ENCODE measurements around the gene PEPD.

PEPD gene

DNA sequence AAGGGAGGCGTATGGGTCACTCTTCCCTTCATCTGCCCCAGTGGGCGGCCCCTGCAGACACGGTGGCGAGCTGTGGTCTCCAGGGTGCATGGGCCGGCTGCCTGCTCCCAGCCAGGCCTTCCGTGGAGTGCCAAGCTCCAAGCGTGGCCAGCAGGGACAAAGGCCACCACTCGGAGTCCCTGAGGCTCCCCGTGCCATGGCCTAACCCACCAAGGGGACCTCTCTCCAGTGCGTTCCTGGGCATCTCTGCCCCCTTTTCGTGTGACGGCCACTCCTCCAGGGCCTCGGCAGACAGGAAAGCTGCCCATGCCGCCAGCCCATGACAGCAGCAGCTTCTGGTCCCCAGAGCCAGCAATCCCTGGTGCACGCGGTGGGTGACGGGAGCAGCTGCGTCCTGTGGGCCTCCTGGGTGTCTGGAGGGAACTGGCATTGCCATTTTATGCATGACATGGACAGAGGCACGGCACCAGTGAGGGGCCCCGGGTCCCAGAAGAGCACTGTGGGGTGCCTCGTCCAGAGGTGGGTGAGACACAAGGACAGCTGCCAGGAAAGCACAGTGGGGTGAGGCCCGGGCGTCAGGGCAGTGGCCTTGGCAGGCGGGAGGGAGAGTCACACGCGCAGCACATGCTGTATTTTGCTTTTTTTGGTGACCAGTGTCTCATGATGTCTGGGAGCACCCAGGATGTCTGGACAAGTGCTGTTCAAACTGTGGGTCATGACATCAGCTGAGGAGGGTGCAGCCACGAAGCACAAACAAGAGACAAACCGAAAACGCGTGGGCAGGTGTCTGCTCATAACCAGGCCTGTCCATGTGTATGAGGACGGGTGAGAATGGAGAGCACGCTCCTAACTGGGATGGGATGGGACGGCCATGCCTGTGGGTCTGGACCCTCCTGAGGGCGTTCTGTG, 115.8 kb downstream of the PEPD start:
- Histone ChIP-seq H3K79me2 (ENCODE audit: insufficient read depth, low read length) (no peaks in the 10 kb centered on the region), H3K4me3 (ENCODE audit: low read length, poor library complexity, severe bottlenecking) (no peak overlapping the region), H4K20me1 (ENCODE audit: insufficient read depth, low read length, poor library complexity, severe bottlenecking) (no peaks in the 10 kb centered on the region), H3F3A (ENCODE audit: low read depth) (no peaks in the 10 kb centered on the region), H3K36me3 (ENCODE audit: insufficient read depth, low read length) (no peaks in the 10 kb centered on the region), H3K4me1 (ENCODE audit: insufficient read depth, low read length, poor library complexity, severe bottlenecking) (no peaks in the 10 kb centered on the region), H3K9me2 (replicated peaks; ENCODE audit: low read depth, low read length) (no peaks in the 10 kb centered on the region), H2AFZ (ENCODE audit: low read length) (no peak overlapping the region), H3K4me2 (ENCODE audit: low read depth, low read length, poor library complexity, severe bottlenecking) (no peak overlapping the region), H3K9me3 (ENCODE audit: insufficient read depth, low read depth, low read length) (no peaks in the 10 kb centered on the region), H3K27me3 (ENCODE audit: insufficient read depth, low read length, poor library complexity, severe bottlenecking) (no peaks in the 10 kb centered on the region), H3K9ac (ENCODE audit: low read depth, low read length, poor library complexity, severe bottlenecking) (no peak overlapping the region)
- TF ChIP-seq, protein P1, sequence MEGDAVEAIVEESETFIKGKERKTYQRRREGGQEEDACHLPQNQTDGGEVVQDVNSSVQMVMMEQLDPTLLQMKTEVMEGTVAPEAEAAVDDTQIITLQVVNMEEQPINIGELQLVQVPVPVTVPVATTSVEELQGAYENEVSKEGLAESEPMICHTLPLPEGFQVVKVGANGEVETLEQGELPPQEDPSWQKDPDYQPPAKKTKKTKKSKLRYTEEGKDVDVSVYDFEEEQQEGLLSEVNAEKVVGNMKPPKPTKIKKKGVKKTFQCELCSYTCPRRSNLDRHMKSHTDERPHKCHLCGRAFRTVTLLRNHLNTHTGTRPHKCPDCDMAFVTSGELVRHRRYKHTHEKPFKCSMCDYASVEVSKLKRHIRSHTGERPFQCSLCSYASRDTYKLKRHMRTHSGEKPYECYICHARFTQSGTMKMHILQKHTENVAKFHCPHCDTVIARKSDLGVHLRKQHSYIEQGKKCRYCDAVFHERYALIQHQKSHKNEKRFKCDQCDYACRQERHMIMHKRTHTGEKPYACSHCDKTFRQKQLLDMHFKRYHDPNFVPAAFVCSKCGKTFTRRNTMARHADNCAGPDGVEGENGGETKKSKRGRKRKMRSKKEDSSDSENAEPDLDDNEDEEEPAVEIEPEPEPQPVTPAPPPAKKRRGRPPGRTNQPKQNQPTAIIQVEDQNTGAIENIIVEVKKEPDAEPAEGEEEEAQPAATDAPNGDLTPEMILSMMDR (conservative IDR thresholded peaks at IDR 0.05; ENCODE audit: low read length), result no peak
- no peak for TF ChIP-seq EZH2phosphoT487 (IDR thresholded peaks at IDR 0.05; ENCODE audit: borderline replicate concordance)

DNA sequence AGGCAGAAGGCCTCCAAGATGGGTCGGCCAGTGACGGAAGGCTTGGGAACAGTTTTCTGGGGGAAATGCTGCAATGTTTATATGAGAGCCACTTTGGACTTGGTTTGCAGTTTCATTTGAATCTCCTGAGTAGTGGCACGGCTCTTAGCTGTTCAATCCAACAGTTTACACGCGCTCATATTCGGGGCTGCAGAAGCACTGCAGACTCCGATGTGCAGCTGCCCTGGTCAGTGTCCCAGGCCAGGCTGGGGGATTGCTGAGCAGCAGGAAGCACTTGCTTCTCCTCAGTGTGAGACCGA, 116.4 kb downstream of the PEPD start:
- Histone ChIP-seq H3K9me3 (ENCODE audit: insufficient read depth, low read depth, low read length) (no peaks in the 10 kb centered on the region), H3K4me1 (ENCODE audit: insufficient read depth, low read length, poor library complexity, severe bottlenecking) (no peaks in the 10 kb centered on the region), H3K79me2 (ENCODE audit: insufficient read depth, low read length) (no peaks in the 10 kb centered on the region), H3K27me3 (ENCODE audit: insufficient read depth, low read length, poor library complexity, severe bottlenecking) (no peaks in the 10 kb centered on the region), H3K9me2 (replicated peaks; ENCODE audit: low read depth, low read length) (no peaks in the 10 kb centered on the region), H3K4me2 (ENCODE audit: low read depth, low read length, poor library complexity, severe bottlenecking) (no peak overlapping the region), H4K20me1 (ENCODE audit: insufficient read depth, low read length, poor library complexity, severe bottlenecking) (no peaks in the 10 kb centered on the region), H3K4me3 (ENCODE audit: low read length, poor library complexity, severe bottlenecking) (no peak overlapping the region), H3K36me3 (ENCODE audit: insufficient read depth, low read length) (no peaks in the 10 kb centered on the region), H3F3A (ENCODE audit: low read depth) (no peaks in the 10 kb centered on the region), H2AFZ (ENCODE audit: low read length) (no peak overlapping the region), H3K9ac (ENCODE audit: low read depth, low read length, poor library complexity, severe bottlenecking) (no peak overlapping the region)
- no peak for TF ChIP-seq EZH2phosphoT487 (IDR thresholded peaks at IDR 0.05; ENCODE audit: borderline replicate concordance)
- TF ChIP-seq, protein P1 (conservative IDR thresholded peaks at IDR 0.05; ENCODE audit: low read length), result no peak

DNA sequence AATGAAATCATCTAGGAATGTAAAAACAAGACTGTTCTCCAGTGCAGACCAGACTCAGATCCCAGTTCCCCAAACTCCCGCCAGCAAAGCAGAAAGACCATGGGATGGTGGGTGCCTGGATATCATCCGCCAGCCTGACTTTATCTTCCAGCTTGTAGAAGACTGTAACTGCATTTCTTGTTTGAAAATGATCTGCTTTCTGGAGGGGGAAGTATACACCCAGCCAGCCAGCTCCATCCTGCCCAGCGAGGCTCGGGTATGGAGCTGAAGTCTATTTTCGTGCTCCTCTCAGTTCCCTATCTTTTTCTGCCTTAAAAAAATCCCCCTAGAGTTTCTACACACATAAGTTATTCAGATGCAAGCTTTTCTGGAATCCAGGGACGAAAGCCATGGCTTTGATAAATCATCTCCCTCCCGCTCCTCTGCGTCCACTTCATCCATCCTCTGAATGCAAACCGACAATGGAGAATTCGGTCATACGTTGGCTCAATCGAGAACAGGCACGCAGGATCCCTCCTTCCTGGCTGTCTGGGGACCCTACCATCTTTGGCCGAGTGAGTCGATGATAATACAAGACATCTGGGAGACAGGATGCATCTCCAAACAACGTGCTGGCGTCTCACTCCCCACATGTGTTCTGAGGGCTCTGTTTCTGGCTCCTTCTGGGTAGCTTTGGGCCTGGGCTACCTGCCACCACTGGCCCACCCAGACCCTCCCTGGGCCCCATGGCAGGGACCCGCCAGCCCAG, 116.9 kb downstream of the PEPD start:
- no peaks in the 10 kb centered on the region for H3F3A ChIP-seq (ENCODE audit: low read depth)
- no peak for TF ChIP-seq EZH2phosphoT487 (IDR thresholded peaks at IDR 0.05; ENCODE audit: borderline replicate concordance)
- TF ChIP-seq, protein P1 (conservative IDR thresholded peaks at IDR 0.05; ENCODE audit: low read length), result no peak
- no peaks in the 10 kb centered on the region for H3K4me1 ChIP-seq (ENCODE audit: insufficient read depth, low read length, poor library complexity, severe bottlenecking)

More for the DNA sequence above, 116.9 kb downstream of the PEPD start:
- Histone ChIP-seq H3K9me2 (replicated peaks; ENCODE audit: low read depth, low read length) (no peaks in the 10 kb centered on the region), H2AFZ (ENCODE audit: low read length) (no peak overlapping the region), H3K9ac (ENCODE audit: low read depth, low read length, poor library complexity, severe bottlenecking) (no peak overlapping the region), H3K79me2 (ENCODE audit: insufficient read depth, low read length) (no peaks in the 10 kb centered on the region), H3K27me3 (ENCODE audit: insufficient read depth, low read length, poor library complexity, severe bottlenecking) (no peaks in the 10 kb centered on the region), H3K4me2 (ENCODE audit: low read depth, low read length, poor library complexity, severe bottlenecking) (no peak overlapping the region), H3K4me3 (ENCODE audit: low read length, poor library complexity, severe bottlenecking) (no peak overlapping the region), H3K36me3 (ENCODE audit: insufficient read depth, low read length) (no peaks in the 10 kb centered on the region), H4K20me1 (ENCODE audit: insufficient read depth, low read length, poor library complexity, severe bottlenecking) (no peaks in the 10 kb centered on the region), H3K9me3 (ENCODE audit: insufficient read depth, low read depth, low read length) (no peaks in the 10 kb centered on the region)
